Measurements from ENCODE around the gene HORMAD2.
"Not testable (repeated sequence)": the region's sequence is repeated elsewhere in the genome, so short reads cannot be mapped to it uniquely, and the experiment has no call there.

HORMAD2 gene

GRCh38 chr22:30059346-30060020 lies 20.8 kb upstream of the HORMAD2 start:
- DNase-seq = not testable (repeated sequence)

DNA sequence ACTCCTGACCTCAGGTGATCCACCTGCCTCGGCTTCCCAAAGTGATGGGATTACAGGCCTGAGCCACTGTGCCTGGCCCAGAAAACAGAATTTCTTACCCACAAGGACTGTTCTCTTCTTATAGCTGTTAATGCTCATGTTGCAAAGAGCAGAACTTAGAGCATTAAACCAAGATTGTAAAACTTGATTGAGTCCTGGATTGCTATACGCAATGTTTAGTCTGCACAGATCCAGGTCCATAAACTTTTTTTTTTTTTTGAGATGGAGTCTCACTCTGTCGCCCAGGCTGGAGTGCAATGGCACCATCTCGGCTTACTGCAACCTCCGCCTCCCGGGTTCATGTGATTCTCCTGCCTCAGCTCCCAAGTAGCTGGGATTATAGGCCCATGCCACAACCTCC lies 19.2 kb upstream of the HORMAD2 start:
- not testable (repeated sequence) for DNase-seq

- DNase-seq = no peak
Observed at GRCh38 chr22:30062259-30062658, 18.0 kb upstream of the HORMAD2 start.

- DNase-seq = no peak
Observed at GRCh38 chr22:30062950-30063349, 17.3 kb upstream of the HORMAD2 start.

DNA sequence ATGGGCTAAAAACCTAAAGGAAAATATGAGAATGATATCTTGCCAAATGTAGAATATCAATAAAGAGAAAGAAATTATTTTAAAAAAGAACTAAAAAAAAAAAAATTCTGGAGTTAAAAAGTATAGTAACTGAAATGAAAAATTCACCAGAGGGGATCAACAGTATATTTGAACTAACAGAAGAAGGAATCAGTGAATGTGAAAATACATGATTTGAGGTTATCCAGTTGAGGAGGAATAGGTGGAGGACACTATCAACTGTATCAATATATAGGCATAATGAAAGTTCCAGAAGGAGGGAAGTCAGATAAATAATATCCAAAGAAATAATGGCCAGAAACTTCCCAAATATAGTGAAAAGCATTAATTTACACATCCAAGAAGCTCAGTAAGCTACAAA lies 16.1 kb upstream of the HORMAD2 start:
- DNase-seq = no peak

- DNase-seq = no peak
Observed at GRCh38 chr22:30073743-30074142, 6.5 kb upstream of the HORMAD2 start.

DNA sequence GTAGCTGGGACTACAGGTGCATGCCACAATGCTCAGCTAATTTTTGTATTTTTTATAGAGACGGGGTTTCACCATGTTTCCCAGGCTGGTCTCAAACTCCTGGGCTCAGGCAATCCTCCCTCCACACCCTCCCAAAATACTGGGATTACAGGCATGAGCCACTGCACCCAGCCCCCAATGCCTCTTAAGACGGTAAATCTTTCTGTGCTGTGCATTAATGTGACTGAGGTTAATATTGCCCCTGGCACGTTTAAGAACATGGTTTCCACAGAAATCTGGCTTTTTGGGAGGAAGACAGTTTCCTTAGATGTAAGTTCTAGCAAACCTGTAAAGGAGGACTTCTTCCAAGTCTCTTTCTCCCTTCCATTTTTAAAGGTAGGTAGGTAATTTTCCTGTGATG lies 6.1 kb upstream of the HORMAD2 start:
- DNase-seq = no peak

- no peak for DNase-seq
Observed at GRCh38 chr22:30074994-30075393, 5.3 kb upstream of the HORMAD2 start.

- no peak for DNase-seq
Observed at GRCh38 chr22:30077279-30077880, 2.9 kb upstream of the HORMAD2 start.

GRCh38 chr22:30078320-30079311 lies 1.6 kb upstream of the HORMAD2 start:
- no peak for DNase-seq

DNA sequence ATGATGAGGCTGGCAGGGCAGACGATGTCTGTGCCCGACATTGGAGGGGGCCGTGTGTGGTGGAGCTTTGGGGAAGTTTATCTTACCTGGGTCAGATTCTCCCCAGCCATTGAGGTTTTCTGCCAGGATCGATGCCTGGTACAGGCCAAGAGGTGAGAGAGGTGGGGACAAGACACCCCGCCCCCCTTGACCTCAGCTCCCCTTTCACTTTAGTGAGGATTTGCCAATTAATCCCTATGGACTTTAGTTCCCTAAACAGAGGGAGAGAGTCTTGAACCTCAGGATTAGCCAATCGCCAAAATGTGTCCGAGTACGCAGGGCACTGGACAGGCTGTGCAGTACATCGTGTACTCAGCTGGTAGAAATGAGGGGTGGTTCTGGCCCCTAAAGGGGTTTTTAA lies 541 bp downstream of the HORMAD2 start:
- no peak for DNase-seq

GRCh38 chr22:30086496-30086895 lies 6.2 kb downstream of the HORMAD2 start:
- no peak for DNase-seq

GRCh38 chr22:30087037-30087436 lies 6.8 kb downstream of the HORMAD2 start:
- not testable (repeated sequence) for DNase-seq

DNA sequence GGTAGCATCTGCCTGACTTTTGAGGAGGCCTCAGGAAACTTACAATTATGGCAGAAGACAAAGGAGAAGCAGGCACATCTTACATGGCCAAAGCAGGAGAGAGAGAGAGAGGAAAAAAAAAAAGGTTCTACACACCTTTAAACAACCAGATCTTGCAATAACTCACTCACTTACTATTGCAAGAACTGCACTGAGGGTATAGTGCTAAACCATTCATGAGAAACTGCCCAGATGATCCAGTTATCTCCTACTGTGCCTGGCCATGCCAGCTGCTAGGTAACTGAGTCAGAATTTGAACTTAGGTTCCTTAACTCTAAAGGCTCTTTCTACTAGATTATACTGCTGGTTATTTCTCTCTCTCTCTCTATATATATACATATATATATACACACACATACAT lies 7.3 kb downstream of the HORMAD2 start:
- DNase-seq = no peak

- DNase-seq = no peak
Observed at GRCh38 chr22:30088468-30088867, 8.2 kb downstream of the HORMAD2 start.

DNA sequence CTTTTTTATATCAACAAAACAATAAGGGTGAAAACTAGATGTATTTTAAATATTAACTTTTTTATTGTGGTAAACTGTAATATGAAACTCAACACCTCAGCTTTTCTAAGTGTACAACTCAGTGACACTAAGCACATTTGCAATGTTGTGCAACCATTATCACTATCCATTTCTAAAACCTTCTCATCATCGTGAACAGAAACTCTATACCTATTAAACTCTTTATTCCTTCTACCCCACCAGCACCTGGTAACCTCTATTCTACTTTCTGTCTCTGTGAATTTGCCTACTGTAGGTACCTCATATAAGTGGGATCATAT lies 9.4 kb downstream of the HORMAD2 start:
- no peak for DNase-seq

GRCh38 chr22:30092686-30093085 lies 12.4 kb downstream of the HORMAD2 start:
- DNase-seq = no peak

DNA sequence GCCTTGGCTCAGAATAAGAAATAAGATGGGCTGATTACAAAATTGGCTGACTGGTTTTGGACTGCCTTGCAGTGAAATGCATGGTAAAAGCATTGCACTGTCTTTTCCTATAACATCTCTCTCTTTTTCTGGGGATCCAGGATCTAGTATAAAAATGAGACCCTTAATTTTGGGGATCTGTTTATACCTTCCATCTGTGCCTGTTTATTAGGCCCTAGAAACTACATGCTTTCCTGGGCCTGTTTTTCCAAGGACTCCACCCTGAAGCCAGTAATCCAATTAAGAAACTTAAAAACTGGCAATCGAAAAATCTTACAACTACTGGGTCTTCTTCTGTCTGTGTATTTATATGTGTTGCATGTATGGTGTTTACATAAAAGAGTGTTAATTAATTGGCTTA lies 14.5 kb downstream of the HORMAD2 start:
- no peak for DNase-seq

DNA sequence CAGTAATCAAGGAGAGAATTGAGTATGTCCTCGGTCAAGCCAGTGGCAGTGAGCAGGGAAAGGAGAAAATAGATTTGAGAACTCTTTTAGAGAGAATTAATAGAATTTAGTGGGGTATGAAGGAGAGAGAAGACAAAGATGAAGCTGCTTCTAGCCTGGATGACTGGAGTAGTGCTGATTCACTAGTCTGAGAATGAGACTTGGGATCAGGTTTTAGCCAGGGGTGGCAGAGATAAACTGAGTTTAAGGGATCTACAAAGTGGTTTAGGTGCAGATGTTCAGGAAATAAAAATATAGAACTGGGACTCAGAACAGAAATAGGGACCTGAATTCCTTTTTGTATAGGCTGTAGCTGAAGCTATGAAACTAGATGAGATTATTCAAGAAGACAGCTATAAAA lies 17.6 kb downstream of the HORMAD2 start:
- DNase-seq = no peak

- not testable (repeated sequence) for DNase-seq
Observed at GRCh38 chr22:30100770-30101169, 20.5 kb downstream of the HORMAD2 start.

GRCh38 chr22:30104501-30105156 lies 24.4 kb downstream of the HORMAD2 start:
- no peak for DNase-seq

GRCh38 chr22:30105483-30105882 lies 25.2 kb downstream of the HORMAD2 start:
- DNase-seq = no peak

GRCh38 chr22:30113494-30113893 lies 33.2 kb downstream of the HORMAD2 start:
- no peak for DNase-seq

Data from CD4-positive, alpha-beta T cell treated with Interferon gamma for 1 hour (primary cell).